Spleen (tissue), 13 donors: ENCODE measurements around the gene AMOTL1. TPM values are rescaled to one million over a fixed set of nuclear protein-coding genes. Genes with fewer than 3 reads are reported as not detected.

Source experiments
- DNase-seq: peaks from one replicate; pipeline ENCODE4 v3.0.0-alpha.2; 2020
- H3K27ac ChIP-seq, 8 donors: fragments of 200-600 bp; sonication (generic) in 7 of 8; 1 replicate in 4 of 8; 2 replicates in 4 of 8; pipeline versions ENCODE4 v1.5.0 to v1.8.0; 2016 to 2021; ENCODE audit warnings: inconsistent platforms in 4 of 8, mild to moderate bottlenecking in 4 of 8, moderate library complexity in 1 of 8
- H3K27me3 ChIP-seq, 7 donors: fragments of 200-600 bp; sonication (generic) in 6 of 7; replicated peaks in 1 of 7; 1 replicate in 4 of 7; 2 replicates in 3 of 7; pipeline versions ENCODE4 v1.5.0 to v1.8.0; 2016 to 2021; ENCODE audit warnings: inconsistent platforms in 3 of 7, mild to moderate bottlenecking in 1 of 7
- H3K36me3 ChIP-seq, 6 donors: fragments of 200-600 bp; sonication (generic) in 5 of 6; 1 replicate in 4 of 6; 2 replicates in 2 of 6; pipeline versions ENCODE4 v1.5.0 to v1.8.0; 2016 to 2021; ENCODE audit warnings: inconsistent platforms in 2 of 6
- H3K4me1 ChIP-seq, 6 donors: fragments of 200-600 bp; sonication (generic) in 5 of 6; 1 replicate in 3 of 6; 2 replicates in 3 of 6; pipeline versions ENCODE4 v1.5.0 to v1.8.0; 2016 to 2021; ENCODE audit warnings: inconsistent platforms in 3 of 6
- H3K4me3 ChIP-seq, 8 donors: fragments of 200-600 bp; sonication (generic) in 7 of 8; 1 replicate in 4 of 8; 2 replicates in 4 of 8; pipeline versions ENCODE4 v1.5.0 to v1.8.0; 2016 to 2021; ENCODE audit warnings: inconsistent platforms in 4 of 8, mild to moderate bottlenecking in 4 of 8, moderate library complexity in 2 of 8
- H3K9me3 ChIP-seq, 8 donors: fragments of 200-600 bp; sonication (generic) in 7 of 8; 1 replicate in 4 of 8; 2 replicates in 4 of 8; pipeline versions ENCODE4 v1.5.0 to v1.8.0; 2016 to 2021; ENCODE audit warnings: inconsistent platforms in 4 of 8
- CTCF ChIP-seq, 11 experiments: fragments of 200-600 bp in 7 of 11; fragments of 450-650 bp in 4 of 11; sonication (generic) in 4 of 11; IDR thresholded peaks in 8 of 11; conservative IDR thresholded peaks in 3 of 11; 1 replicate in 7 of 11; 2 replicates in 4 of 11; pipeline versions ENCODE4 v1.4.0 to v1.8.0; 2016 to 2021; ENCODE audit warnings: antibody characterized with exemption in 11 of 11, inconsistent platforms in 4 of 11, mild to moderate bottlenecking in 1 of 11
- POLR2A ChIP-seq, 3 donors: fragments of 450-650 bp; IDR thresholded peaks; one replicate each; pipeline ENCODE4 v1.5.1; 2017; ENCODE audit warnings: antibody characterized with exemption in 3 of 3, mild to moderate bottlenecking in 1 of 3
- POLR2AphosphoS5 ChIP-seq, 3 donors: sonication (generic); formaldehyde crosslinking; IDR thresholded peaks; one replicate each; pipeline ENCODE4 v1.5.1; 2017; ENCODE audit warnings: antibody characterized with exemption in 3 of 3
- WGBS, 5 donors: extraction: QIAGEN DNeasy Blood & Tissue Kit in 3 of 5; methylation state at CpG; one replicate each; pipeline versions ENCODE4 v1.1.5 to v1.1.7; 2013 to 2018; 5-methylcytosine and 5-hydroxymethylcytosine counted together
- intact Hi-C: fragments of 100-400 bp; cut with DNase I; formaldehyde crosslinking; loops from one replicate; pipeline ENCODE4 v1.15.0; 2023; ENCODE audit warnings: low total_unique reads
- long read RNA-seq, 2 donors: transcript quantifications; one replicate each; lab custom pipeline, GENCODE V29; 2026
- polyA plus RNA-seq, 3 donors: library from polyadenylated mRNA; stranded (reverse); fragments of 200-250 nt; gene quantifications; one replicate each; pipeline ENCODE4 v1.2.1, GENCODE V29; 2013
- total RNA-seq, 7 donors: library from RNA; depleted of rRNA in 3 of 7; stranded (reverse); fragments of >200 nt in 3 of 7; fragmentation: NEBNext Ultra II Directional in 4 of 7; extraction: Animal tissue kit (Norgen Biotek cat#: 25700) in 4 of 7; gene quantifications; one replicate each; pipeline versions ENCODE4 v1.1.0 to v1.2.1, GENCODE V29; 2016 to 2021
- donor health status: healthy with polysubstance abuse.
- donor health status: DM: no; HTN: no; CAD: no; lungs with moderate emphysema.
- donor health status: DM: no; HTN: no; CAD: no.
- donor health status: Bipolar disorder and iron deficiency.
- donor health status: healthy.
- donor health status: DM: no; HTN: no; CAD: no.
- donor health status: DM: yes; HTN: yes; CAD: no.

Gene AMOTL1
- total RNA-seq: 10 to 100 TPM; 24.8 to 43.9 (median 32.3) TPM
- polyA plus RNA-seq: 1 to 10 TPM; 1.4 to 4.8 (median 1.6) TPM
- long read RNA-seq, donor 1, partial matches to known transcripts: 10 of 10 reads
- long read RNA-seq, donor 1, other reads (novel, unspliced or antisense): 0 of 10 reads
- long read RNA-seq, donor 2: 0 reads

DNA sequence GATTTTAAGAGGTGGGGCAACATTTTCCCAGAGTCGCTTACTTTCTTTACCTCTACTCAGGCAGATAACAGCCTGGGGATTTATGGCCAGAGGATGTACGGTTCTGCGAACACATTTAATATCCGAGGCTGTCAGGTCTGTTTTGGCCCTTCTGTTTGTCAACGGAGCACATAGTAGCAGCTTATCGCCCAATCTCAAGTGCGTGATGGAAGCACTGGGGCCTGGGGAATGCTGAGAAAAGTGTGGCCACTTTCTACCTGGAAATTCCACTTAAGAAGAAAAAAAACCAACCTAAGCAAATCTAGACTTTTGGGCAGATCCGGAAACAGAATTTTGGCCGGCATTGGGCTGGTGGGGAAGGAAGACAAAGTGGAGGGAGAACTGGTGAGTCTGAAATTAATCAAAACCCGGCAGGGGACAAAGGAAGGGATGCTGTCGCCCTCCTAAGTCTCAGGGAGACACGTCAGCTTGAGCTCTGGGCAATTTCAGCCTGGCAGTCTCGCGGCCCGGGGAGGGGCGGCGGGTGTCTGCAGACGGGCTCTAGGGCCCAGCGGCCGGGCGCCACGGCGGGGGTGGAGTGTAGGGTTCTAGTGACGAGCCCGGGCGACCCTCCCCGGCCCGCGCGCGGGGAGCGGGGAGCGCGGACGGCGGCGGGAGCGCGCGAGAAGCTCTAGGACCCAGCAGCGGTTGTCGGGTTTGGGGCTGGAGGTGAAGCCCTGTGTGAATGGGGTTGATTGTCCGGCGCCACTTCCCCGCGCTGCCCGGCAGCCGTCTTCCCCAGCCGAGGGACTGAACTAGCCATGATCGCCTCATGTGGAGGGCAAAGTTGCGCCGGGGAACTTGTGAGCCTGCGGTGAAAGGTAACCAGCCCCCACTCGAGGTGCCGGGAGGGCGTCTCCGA, at the start of gene AMOTL1:
Gene AMOTL1, plus strand, starts transcription at position 656 of the 901 bp plus-strand sequence. Its CDS starts 156 bp downstream, at position 812.
- Histone ChIP-seq H3K27me3 (peaks cover 0 to 35% (median 15%) of the 10 kb centered on the region in 7 donors), H3K4me3 (peak within 1 kb of the TSS; percentile 38 to 81 (median 62)), H3K36me3 (no peaks in the 10 kb centered on the region), H3K4me1 (peaks cover 3 to 39% (median 26%) of the 10 kb centered on the region in 6 donors), H3K9me3 (no peaks in the 10 kb centered on the region), H3K27ac (peak within 1 kb of the TSS; percentile 83 to 96 (median 92))
- TF ChIP-seq POLR2A (IDR thresholded peaks at IDR 0.05) (no peak), CTCF (IDR thresholded peaks at IDR 0.05 in 8 of 11, conservative IDR thresholded peaks at IDR 0.05 in 3 of 11) (no peak), POLR2AphosphoS5 (IDR thresholded peaks at IDR 0.05) (peak; percentile 66 to 85 (median 83))
- 4 to 6% (median 5%) methylated on average over 30 to 57 of the region's 57 CpGs for whole genome bisulfite sequencing, 5 donors
- intact Hi-C loops: loop anchor here (10.0 kb wide), 1 partner anchor 127 kb away; no protein-coding TSS in a partner anchor
- DNase-seq: peak; percentile 92

GRCh38 chr11:94719876-94720275, 48.3 kb upstream of the AMOTL1 start:
- H3K27me3 ChIP-seq: peaks cover 0 to 8% (median 0%) of the 10 kb centered on the region in 7 donors
- intact Hi-C loops: no loop called here

DNA sequence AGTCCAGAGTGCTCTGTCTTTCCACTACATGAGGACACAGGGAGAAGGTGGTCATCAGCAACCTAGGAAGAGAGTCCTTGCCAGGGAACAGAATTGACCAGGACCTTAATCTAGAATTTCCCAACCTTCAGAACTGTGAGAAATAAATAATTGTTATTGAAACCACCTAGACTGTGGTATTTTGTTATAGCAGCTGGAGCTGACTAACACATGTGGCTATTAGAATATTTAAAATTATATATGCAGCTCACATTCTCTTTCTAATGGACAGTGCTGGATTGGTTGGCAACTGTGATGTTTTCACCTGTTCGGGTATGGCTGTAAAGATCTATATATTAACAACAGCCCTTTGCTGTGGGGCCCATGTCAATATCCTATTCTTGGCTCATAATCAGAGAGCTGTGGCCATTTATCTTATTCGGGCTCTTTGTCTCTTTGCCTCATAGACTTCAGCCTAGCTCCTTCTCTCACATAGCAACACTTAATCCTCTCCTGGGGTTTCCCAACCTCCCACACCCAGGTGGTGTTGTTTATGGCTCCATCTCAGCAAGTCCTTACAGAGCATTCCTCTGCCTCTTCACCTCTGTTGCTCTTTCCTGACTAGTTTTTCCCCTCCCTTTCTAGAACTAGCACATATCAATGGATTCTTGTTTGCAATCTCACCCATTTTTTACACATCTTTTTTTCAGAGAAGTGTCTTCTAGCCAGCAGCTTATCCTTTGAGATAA, 46.4 kb upstream of the AMOTL1 start:
- intact Hi-C loops: no loop called here
- Histone ChIP-seq H3K4me3 (no peak overlapping the region), H3K9me3 (no peaks in the 10 kb centered on the region), H3K4me1 (peaks cover 0 to 13% (median 2%) of the 10 kb centered on the region in 6 donors), H3K27ac (no peak overlapping the region), H3K36me3 (no peaks in the 10 kb centered on the region), H3K27me3 (peaks cover 0 to 5% (median 0%) of the 10 kb centered on the region in 7 donors)
- WGBS, 5 donors: 86 to 94% (median 93%) methylated on average over 2 of the region's 2 CpGs
- no peak for DNase-seq
- TF ChIP-seq POLR2AphosphoS5 (IDR thresholded peaks at IDR 0.05) (no peak), CTCF (IDR thresholded peaks at IDR 0.05 in 8 of 11, conservative IDR thresholded peaks at IDR 0.05 in 3 of 11) (no peak), POLR2A (IDR thresholded peaks at IDR 0.05) (no peak)

More at GRCh38 chr11:94719876-94720275, 48.3 kb upstream of the AMOTL1 start:
- WGBS, 5 donors: 86 to 93% (median 92%) methylated on average over 3 of the region's 3 CpGs
- TF ChIP-seq CTCF (IDR thresholded peaks at IDR 0.05 in 8 of 11, conservative IDR thresholded peaks at IDR 0.05 in 3 of 11) (no peak), POLR2AphosphoS5 (IDR thresholded peaks at IDR 0.05) (no peak), POLR2A (IDR thresholded peaks at IDR 0.05) (no peak)
- DNase-seq: no peak
- Histone ChIP-seq H3K27ac (no peak overlapping the region), H3K9me3 (no peaks in the 10 kb centered on the region), H3K4me1 (no peaks in the 10 kb centered on the region), H3K4me3 (no peak overlapping the region), H3K36me3 (no peaks in the 10 kb centered on the region)
